NCI-H1092 (cell line): ENCODE measurements around the gene MYO3B.
"Not testable (repeated sequence)": the region's sequence is repeated elsewhere in the genome, so short reads cannot be mapped to it uniquely, and the experiment has no call there.

Experiments
- DNase-seq: peaks from one replicate; lab custom pipeline; 2025; lab: John Stamatoyannopoulos, UW

The MYO3B gene

DNA sequence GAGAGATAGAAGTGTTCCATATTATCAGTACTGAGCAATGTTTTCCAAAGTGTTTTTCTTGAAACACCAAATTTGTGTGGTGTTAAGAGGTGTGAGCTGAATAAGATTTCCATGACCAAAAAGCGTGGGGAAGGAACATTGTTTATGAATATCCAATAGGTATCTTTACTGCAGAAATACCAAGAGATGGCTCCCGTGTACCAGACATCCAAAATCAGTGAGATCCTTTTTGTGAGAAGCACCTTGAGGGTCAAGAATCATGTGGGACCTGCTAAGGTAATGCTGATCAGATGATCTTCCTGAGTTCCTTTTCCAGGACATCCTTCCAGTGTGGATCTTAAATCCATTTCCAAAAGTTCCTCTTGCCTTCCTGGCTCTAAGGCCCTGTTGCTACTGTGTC is 246.0 kb downstream of the MYO3B start:
- DNase-seq = no peak

GRCh38 chr2:170425281-170425751 is 247.4 kb downstream of the MYO3B start:
- DNase-seq = no peak

DNA sequence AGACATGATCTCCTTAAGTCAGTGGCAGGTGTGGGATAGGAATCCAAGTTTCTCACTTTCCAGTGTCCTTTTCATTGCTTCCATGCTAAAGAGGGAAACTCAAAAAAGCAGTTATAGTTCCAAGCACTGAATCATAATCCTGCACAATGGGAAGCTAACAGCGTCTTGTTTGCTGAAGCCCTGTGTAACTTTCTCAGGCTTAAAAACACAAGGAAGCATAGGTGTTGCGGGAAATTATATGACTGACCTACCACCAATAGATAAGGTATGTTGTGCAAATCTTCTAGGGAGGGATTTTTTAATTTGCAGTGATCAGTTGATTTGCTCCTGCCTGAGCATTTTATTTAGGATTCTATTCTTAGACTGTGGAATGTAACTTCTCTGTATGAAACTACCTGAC is 250.9 kb downstream of the MYO3B start:
- no peak for DNase-seq

DNA sequence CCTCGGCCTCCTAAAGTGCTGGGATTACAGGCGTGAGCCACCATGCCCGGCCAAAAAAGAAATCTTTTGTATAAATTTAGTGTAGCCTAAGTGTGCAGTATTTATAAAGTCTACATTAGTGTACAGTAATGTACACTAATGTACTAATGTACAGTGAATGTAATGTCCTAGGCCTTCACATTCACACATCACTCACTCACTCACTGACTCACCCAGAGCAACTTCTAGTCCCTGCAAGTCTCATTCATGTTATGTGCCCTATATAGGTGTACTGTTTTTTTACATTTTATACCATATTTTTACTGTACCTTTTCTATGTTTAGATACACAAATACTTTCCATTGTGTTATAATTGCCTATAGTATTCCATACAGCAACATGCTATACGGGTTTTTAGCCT is 254.9 kb downstream of the MYO3B start:
- DNase-seq = no peak

DNA sequence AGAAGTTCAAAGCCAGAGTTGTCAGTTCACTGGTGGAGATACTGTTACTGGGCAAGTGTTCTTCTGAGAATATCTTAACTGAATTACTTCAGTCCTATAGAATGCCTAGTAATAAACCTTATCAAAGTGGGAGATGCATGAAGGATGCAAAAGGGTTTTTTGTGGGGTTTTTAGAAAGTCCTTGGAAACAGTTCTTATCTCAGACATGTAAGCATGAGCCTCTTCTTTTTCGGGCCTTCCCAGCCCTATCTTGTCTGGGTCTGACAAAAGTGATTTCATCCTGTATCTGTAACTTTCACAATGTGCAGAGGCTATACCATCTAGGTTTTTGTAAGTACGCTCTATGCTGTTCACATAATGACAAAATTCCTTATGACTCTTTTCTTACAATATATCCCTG is 255.5 kb downstream of the MYO3B start:
- no peak for DNase-seq

GRCh38 chr2:170434396-170434795 is 256.4 kb downstream of the MYO3B start:
- DNase-seq = not testable (repeated sequence)

GRCh38 chr2:170434900-170435621 is 257.1 kb downstream of the MYO3B start:
- no peak for DNase-seq

DNA sequence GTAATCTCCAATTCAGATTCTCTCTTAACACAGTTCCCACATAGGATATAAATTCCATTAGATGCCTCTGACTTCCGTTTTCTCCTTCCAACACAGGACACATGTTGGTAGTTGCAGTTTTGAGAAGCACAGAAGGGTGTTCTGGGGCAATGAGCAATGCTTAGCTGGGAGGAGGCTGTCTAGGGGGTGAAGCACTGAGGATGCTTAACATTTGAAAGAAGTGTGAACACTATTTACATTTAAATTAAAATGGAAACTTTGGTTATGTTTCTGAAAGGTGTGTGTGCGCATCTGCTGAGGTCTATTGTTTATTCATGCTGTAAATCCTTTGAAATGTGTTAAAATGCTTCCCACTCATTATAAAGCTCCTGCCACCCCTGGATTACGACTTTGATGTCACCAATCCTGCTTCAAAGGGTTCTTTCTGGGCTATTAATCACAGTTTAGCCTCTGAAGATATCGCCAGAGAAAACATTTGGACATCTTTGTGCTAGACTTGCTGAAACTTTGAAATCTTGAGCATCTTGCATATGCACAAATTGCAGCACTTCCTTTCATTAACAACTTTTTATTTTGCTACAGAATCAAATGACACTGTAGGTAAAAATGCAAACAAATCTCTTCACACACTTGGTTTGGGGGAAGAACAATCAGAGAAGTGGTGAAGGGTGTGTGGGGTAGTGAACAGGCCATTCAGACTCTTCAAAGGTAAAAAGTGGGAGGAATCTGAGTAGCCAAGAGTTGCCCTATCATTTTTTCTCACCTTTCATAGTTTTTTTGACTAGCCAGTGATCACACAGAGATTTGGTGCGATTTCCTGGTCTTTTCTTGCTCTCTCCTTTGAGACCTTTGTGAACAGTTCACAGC is 258.4 kb downstream of the MYO3B start:
- no peak for DNase-seq

DNA sequence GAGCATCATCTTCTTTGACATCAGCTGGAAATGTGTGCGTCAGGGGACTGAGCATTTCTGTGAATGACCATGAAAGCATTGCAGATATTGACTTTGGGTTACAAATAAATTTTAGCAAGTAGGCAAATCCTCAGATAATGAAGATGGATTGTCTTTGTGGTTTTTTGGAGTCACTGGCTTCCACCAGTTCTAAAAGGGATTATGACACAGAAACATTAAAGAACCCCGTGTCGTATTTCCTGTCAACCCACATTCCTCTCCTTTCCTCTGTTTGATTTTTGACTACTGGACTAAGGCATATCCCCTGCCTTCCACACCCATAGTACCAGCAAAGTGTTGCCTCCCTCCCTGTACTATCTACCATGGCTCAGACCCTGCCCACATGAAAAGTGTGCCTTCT is 268.1 kb downstream of the MYO3B start:
- DNase-seq = no peak

DNA sequence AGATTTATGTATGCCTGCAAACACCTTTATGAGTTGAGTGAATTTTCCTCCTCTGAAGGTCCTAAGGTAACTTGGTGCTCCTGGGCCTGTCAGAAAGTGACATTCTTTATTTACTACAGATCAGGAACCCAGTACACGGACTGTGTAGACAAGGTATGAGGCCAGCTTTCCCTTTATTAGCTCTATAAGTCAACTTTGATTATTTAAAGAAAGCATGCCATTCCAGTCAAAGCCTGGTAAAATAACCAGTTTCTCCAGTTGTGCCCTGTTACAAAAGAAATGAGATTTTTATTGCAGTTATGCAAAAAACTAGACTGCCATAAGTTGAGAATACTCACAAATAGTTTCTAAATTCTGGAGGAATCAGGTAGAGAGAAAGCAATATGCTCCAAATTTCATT is 271.1 kb downstream of the MYO3B start:
- no peak for DNase-seq

DNA sequence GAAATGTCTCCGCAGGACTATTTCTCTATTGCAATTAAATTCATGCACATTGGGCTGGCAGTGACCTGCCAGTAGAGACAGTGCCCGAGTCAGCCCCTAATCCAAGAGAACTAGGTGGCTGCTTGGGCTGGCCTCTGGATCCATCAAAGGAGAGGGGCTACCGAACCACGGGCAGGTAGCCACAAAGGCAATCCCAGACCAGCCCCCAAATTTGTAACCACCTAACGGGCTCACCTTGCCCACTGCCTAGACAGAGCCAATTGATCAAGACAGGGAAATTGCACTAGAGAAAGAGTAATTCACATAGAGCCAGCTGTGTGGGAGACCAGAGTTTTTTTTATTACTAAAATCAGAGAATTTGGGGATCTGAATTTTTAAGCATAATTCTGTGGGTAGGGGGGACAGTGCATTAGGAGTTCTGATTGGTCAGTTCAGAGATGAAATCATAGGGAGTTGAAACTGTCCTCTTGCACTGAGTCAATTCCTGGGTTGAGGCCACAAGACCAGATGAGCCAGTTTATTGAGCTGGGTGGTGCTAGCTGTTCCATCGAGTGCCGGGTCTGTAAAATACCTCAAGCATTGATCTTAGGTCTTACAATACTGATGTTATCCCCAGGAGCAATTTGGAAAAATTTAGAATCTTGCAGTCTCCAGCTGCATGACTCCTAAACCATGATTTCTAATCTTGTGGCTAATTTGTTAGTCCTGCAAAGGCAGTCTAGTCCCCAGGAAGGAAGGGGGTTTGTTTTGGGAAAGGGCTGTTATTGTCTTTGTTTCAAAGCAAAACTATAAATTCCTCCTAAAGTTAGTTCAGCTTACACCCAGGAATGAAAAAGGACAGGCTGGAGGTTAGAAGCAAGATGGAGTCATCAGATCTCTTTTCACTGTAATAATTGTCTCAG is 276.8 kb downstream of the MYO3B start:
- no peak for DNase-seq

DNA sequence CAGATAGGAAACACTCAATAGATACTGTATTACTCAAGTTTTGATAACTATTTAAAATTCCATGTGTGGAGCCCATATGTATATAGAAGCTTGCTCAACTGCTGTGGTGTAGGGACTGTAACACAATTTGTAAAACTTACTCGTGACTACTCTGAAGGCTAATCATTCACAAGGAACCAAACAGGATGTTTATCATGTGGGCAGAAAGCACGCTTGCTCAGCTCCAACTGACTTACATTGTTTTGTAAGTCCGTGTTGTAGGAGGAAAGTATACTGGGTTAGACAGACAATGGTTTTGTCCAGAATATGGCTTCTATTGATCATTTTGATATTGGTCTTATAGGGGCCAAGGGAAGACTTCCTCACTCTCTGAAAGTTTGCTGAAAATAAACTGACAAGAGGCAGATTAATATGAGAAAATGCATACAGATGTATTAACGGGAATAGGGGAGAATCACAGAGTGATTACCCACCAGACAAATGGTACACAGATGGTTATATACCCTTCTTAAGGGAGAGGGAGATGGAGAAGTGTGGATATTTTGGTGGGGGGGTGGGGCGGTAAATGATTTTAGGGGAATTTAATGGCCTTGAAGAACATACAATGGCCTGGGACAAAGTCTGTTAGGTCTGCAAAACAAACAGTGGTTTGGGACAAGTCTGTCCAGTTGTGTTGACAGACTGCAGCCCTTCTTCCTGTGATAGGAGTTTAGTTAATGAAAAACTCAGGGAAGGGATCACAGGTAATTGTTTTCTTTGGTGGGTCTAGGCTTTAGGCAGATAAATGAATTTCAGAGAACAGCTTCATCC is 277.9 kb downstream of the MYO3B start:
- no peak for DNase-seq

DNA sequence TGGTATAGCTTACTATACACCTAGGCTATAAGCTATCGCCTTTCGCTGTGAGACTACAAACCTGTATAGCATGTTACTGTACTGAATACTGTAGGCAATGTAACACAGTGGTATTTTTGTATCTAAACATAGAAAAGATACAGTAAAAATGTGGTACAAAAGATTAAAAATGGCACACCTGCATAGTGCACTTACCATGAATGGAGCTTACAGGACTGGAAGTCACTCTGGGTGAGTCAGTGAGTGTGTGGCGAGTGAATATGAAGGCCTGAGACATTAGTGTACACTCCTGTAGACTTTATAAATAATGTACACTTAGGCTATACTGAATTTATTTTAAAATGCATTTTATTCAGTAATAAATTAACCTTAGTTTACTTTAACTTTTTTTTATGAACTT is 279.0 kb downstream of the MYO3B start:
- DNase-seq = no peak

DNA sequence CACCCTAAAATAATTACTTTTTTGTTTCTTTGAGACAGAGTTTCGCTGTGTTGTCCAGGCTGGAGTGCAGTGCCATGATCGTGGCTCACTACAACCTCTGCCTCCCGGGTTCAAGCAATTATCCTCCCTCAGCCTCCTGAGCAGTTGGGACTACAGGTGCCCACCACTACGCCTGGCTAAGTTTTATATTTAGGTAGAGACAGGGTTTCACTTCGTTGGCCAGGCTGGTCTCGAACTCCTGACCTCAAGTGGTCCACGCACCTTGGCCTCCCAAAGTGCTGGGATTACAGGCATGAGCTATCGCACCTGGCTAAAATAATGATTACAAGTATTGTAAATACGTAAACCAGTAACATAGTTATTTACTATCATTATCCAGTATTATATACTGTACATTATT is 279.8 kb downstream of the MYO3B start:
- no peak for DNase-seq

DNA sequence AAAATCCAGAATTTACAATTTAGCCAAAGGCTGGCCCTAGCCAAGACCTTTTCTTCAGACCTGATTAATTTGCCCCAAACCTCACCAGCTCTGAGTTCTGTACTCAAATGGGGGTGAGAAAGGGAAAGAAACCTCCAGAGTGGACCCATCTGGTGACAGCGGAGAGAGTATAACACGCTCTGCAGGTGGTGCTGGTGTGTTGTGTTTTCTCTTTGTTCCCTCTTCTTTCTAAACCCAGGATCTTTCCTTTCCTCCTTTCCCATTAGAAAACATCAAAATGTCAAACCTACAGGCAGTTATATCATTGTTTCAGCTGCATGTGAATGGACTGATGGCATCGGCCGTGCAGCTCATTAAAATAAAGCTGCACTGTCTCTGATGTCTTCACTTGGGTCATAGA is 283.9 kb downstream of the MYO3B start:
- DNase-seq = no peak

DNA sequence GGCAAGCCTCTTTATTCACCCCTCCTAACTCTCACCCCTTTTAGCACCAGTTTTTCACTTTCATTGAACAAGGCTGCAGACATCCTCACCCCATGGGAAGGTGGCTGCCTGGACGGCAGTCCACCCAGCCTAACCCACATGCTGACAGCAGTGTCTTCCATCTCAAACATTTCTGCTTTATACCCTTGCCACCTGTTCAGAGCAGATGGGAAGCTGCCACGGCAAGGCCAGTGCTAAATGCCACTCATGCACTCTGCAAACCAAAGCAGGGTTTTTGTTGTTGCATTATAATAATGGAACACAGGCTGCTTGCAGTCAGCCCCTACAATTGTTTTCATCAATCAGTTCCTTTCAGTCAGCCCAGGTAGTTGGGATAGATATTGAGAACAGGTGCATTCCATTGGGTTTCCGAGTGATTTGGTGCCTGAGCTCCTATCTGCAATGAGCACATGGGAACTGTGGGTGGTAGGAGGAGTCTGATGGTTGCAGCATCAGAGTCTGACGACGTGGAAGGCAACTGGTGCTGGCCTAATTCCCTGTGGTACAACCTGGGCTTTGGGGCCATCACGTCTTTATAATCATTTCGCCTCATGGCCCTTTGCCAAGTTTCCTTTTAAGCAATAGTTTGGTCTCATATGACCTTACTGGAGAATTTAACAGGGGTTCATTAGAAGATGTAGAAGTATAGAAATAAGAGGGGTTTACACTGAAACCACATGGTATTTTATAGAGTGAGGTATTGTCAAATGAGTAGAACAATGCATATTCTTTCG is 284.7 kb downstream of the MYO3B start:
- DNase-seq = no peak

DNA sequence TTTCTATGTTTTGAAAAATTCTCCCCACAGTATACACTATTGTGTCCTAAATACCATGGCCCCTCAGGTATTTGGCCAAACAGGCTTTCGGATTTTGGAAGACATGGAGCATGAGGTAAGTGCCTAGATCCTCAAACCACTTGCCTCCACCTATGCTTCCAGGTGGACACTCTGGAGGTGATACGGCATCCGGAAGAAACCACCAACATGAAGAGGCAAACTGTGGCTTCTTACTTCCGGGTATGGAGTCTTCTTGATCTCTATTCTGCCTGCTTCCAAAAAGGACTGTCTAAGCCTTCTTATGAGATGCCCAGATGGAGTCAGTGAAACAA is 285.2 kb downstream of the MYO3B start:
- DNase-seq = no peak

GRCh38 chr2:170464268-170464667 is 286.3 kb downstream of the MYO3B start:
- no peak for DNase-seq

- DNase-seq = no peak
Measured at GRCh38 chr2:170465241-170465640, 287.3 kb downstream of the MYO3B start.

DNA sequence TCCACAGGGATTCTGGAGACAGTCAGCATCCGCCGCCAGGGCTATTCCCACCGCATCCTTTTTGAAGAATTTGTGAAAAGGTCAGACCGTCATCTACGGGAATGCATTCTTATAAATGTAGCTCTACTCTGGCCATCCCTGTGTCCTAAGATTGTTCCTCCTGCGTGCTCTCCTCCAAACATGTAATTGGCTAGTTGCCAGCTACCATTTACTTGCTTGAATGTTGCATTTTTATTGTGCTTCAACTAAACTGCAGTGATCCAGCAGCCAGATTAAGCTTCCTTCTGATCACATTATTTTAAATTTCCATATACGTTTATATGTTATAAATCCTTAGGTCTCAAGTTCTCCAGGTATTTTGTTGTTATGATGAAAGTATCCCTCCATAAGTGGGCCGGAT is 288.7 kb downstream of the MYO3B start:
- no peak for DNase-seq
